DOHH2 (cell line): ENCODE results near the gene TIMELESS.

Source experiments
- H3F3A ChIP-seq: fragments of 200-600 bp; sonication (generic), shearing (Covaris generic); 2 replicates; pipeline ENCODE4 v1.6.0; 2016; ENCODE audit warnings: antibody characterized with exemption, mild to moderate bottlenecking; ENCODE audit not compliant: control insufficient read depth, insufficient read depth
- H3K27ac ChIP-seq: fragments of 200-600 bp; sonication (generic); 2 replicates; pipeline ENCODE4 v1.5.1; 2014; ENCODE audit warnings: low read depth, mild to moderate bottlenecking, low read length, moderate library complexity
- H3K27me3 ChIP-seq: fragments of 200-600 bp; sonication (generic); 2 replicates; pipeline ENCODE4 v1.6.1; 2014; ENCODE audit warnings: mild to moderate bottlenecking, low read length, mixed read lengths; ENCODE audit not compliant: control insufficient read depth
- H3K36me3 ChIP-seq: fragments of 200-600 bp; sonication (generic); 2 replicates; pipeline ENCODE4 v1.6.1; 2014; ENCODE audit warnings: mild to moderate bottlenecking, low read length, moderate library complexity, mixed read lengths; ENCODE audit not compliant: control insufficient read depth
- H3K4me1 ChIP-seq: fragments of 200-600 bp; sonication (generic); 2 replicates; pipeline ENCODE4 v1.6.1; 2014; ENCODE audit warnings: mild to moderate bottlenecking, low read length, mixed read lengths; ENCODE audit not compliant: control insufficient read depth
- H3K4me2 ChIP-seq: fragments of 200-600 bp; sonication (generic); 2 replicates; pipeline ENCODE4 v1.6.0; 2014; ENCODE audit warnings: mild to moderate bottlenecking, low read length, moderate library complexity
- H3K4me3 ChIP-seq: fragments of 200-600 bp; sonication (generic); 2 replicates; pipeline ENCODE4 v1.5.1; 2014; ENCODE audit warnings: mild to moderate bottlenecking, low read length, mixed read lengths
- H3K79me2 ChIP-seq: fragments of 200-600 bp; sonication (generic); 2 replicates; pipeline ENCODE4 v1.6.1; 2014; ENCODE audit warnings: mild to moderate bottlenecking, low read length, mixed read lengths; ENCODE audit not compliant: control insufficient read depth
- H3K9me2 ChIP-seq: fragments of 200-600 bp; sonication (generic); replicated peaks from 2 replicates; pipeline ENCODE4 v1.6.1; 2014; ENCODE audit warnings: mild to moderate bottlenecking, low read length, mixed read lengths; ENCODE audit not compliant: control insufficient read depth
- H3K9me3 ChIP-seq: fragments of 200-600 bp; sonication (generic); 2 replicates; pipeline ENCODE4 v1.6.1; 2014; ENCODE audit warnings: antibody characterized with exemption, low read length, mixed read lengths; ENCODE audit not compliant: control insufficient read depth, insufficient read depth
- H4K20me1 ChIP-seq: fragments of 200-600 bp; sonication (generic); 2 replicates; pipeline ENCODE4 v1.6.0; 2014; ENCODE audit warnings: low read depth, mild to moderate bottlenecking, antibody characterized with exemption, low read length, moderate library complexity; ENCODE audit not compliant: control insufficient read depth, insufficient read depth
- CTCF ChIP-seq: fragments of 200-600 bp; sonication (generic); IDR thresholded peaks from one replicate; pipeline ENCODE4 v1.5.1; 2014; ENCODE audit warnings: antibody characterized with exemption, mild to moderate bottlenecking, low read depth, low read length; ENCODE audit not compliant: poor library complexity, severe bottlenecking
- EZH2phosphoT487 ChIP-seq: fragments of 200-600 bp; sonication (generic); IDR thresholded peaks from 2 replicates; pipeline ENCODE4 v1.6.1; 2017; ENCODE audit warnings: borderline replicate concordance, mild to moderate bottlenecking, antibody characterized with exemption, low read length, moderate library complexity, mixed read lengths

TIMELESS gene

GRCh38 chr12:56398324-56398723, 50.9 kb downstream of the TIMELESS start:
- no peaks in the 10 kb centered on the region for H3K79me2 ChIP-seq
- no peaks in the 10 kb centered on the region for H4K20me1 ChIP-seq
- no peaks in the 10 kb centered on the region for H3K4me1 ChIP-seq
- TF ChIP-seq EZH2phosphoT487 = no peak
- TF ChIP-seq CTCF = no peak
- H3K27me3 ChIP-seq = no peaks in the 10 kb centered on the region
- H3K4me3 ChIP-seq = no peak overlapping the region
- no peaks in the 10 kb centered on the region for H3K9me3 ChIP-seq
- no peak overlapping the region for H3K4me2 ChIP-seq
- no peak overlapping the region for H3K27ac ChIP-seq
- no peaks in the 10 kb centered on the region for H3K9me2 ChIP-seq
- H3F3A ChIP-seq = no peaks in the 10 kb centered on the region
- no peaks in the 10 kb centered on the region for H3K36me3 ChIP-seq

GRCh38 chr12:56392331-56392730, 56.9 kb downstream of the TIMELESS start:
- Histone ChIP-seq H3F3A (no peaks in the 10 kb centered on the region), H3K9me3 (peaks cover 4% of the 10 kb centered on the region; the same call in 1 of the 2 replicates), H3K79me2 (no peaks in the 10 kb centered on the region), H3K27me3 (no peaks in the 10 kb centered on the region), H3K9me2 (no peaks in the 10 kb centered on the region), H3K4me1 (no peaks in the 10 kb centered on the region), H3K27ac (no peak overlapping the region), H3K4me2 (no peak overlapping the region), H3K4me3 (no peak overlapping the region), H3K36me3 (no peaks in the 10 kb centered on the region), H4K20me1 (no peaks in the 10 kb centered on the region)
- TF ChIP-seq CTCF (no peak), EZH2phosphoT487 (no peak)

GRCh38 chr12:56391721-56392120, 57.5 kb downstream of the TIMELESS start:
- TF ChIP-seq CTCF (no peak), EZH2phosphoT487 (no peak)
- H3K9me3 ChIP-seq = peaks cover 4% of the 10 kb centered on the region; the same call in 1 of the 2 replicates
- no peaks in the 10 kb centered on the region for H3K36me3 ChIP-seq
- no peak overlapping the region for H3K4me3 ChIP-seq
- H3K4me2 ChIP-seq = no peak overlapping the region
- no peaks in the 10 kb centered on the region for H3K79me2 ChIP-seq
- H4K20me1 ChIP-seq = no peaks in the 10 kb centered on the region
- H3K9me2 ChIP-seq = no peaks in the 10 kb centered on the region
- no peak overlapping the region for H3K27ac ChIP-seq
- no peaks in the 10 kb centered on the region for H3K27me3 ChIP-seq
- no peaks in the 10 kb centered on the region for H3F3A ChIP-seq
- H3K4me1 ChIP-seq = no peaks in the 10 kb centered on the region
